ENCODE data around the gene MKKS. TPM values are rescaled to one million over a fixed set of nuclear protein-coding genes. Genes with fewer than 3 reads are reported as not detected.

MKKS gene
- total RNA-seq, 1 experiment from 2014 or later = 20.9 TPM

GRCh38 chr20:10375191-10375590, 58.8 kb downstream of the MKKS start (continued):
- no peak for TF ChIP-seq STAT6 (CRISPR knock-in tag; conservative IDR thresholded peaks at IDR 0.05; ENCODE audit: low read depth)
- no peak for TF ChIP-seq FOXJ3 (CRISPR knock-in tag; IDR thresholded peaks at IDR 0.05; ENCODE audit: borderline replicate concordance)
- no peak for TF ChIP-seq SMAD3 (CRISPR knock-in tag; IDR thresholded peaks at IDR 0.05; ENCODE audit: borderline replicate concordance)
- TF ChIP-seq ZMAT4 (CRISPR knock-in tag; IDR thresholded peaks at IDR 0.05) = no peak
- TF ChIP-seq NR2C2 (CRISPR knock-in tag; IDR thresholded peaks at IDR 0.05) = no peak
- no peak for TF ChIP-seq HMGA2 (CRISPR knock-in tag; IDR thresholded peaks at IDR 0.05)
- TF ChIP-seq TEAD4 (CRISPR knock-in tag; IDR thresholded peaks at IDR 0.05) = no peak
- TF ChIP-seq ZNF138 (CRISPR knock-in tag; conservative IDR thresholded peaks at IDR 0.05) = no peak
- TF ChIP-seq CTCF (IDR thresholded peaks at IDR 0.05) = no peak
- TF ChIP-seq ERG (CRISPR knock-in tag; IDR thresholded peaks at IDR 0.05) = no peak
- no peak for TF ChIP-seq MYBL2 (CRISPR knock-in tag; IDR thresholded peaks at IDR 0.05)

- DNase-seq (ENCODE audit: low spot score) = no peak
- H3K4me3 Mint-ChIP-seq = no peak overlapping the region
- TF ChIP-seq STAT6 (CRISPR knock-in tag; conservative IDR thresholded peaks at IDR 0.05; ENCODE audit: low read depth) (no peak), ZNF281 (CRISPR knock-in tag; IDR thresholded peaks at IDR 0.05) (no peak), ATF6 (CRISPR knock-in tag; IDR thresholded peaks at IDR 0.05) (no peak), PREB (CRISPR knock-in tag; IDR thresholded peaks at IDR 0.05; ENCODE audit: borderline replicate concordance) (no peak), ZNF396 (CRISPR knock-in tag; IDR thresholded peaks at IDR 0.05; ENCODE audit: borderline replicate concordance) (no peak), ZBTB43 (CRISPR knock-in tag; IDR thresholded peaks at IDR 0.05) (no peak)
Measured at GRCh38 chr20:10374036-10374435, 60.0 kb downstream of the MKKS start.

More at GRCh38 chr20:10374036-10374435, 60.0 kb downstream of the MKKS start:
- H3K4me1 Mint-ChIP-seq = peaks cover 12% of the 10 kb centered on the region
- peaks cover 36% of the 10 kb centered on the region for H3K36me3 Mint-ChIP-seq
- ChIA-PET CTCF (no interaction called here), POLR2A (no interaction called here)
- H3K27me3 Mint-ChIP-seq (ENCODE audit: low read depth) = no peaks in the 10 kb centered on the region
- peaks cover 47% of the 10 kb centered on the region for H3K9me3 Mint-ChIP-seq
- ATAC-seq = no peak
- no peak overlapping the region for H3K27ac Mint-ChIP-seq

Data from WTC11 (cell line).